Measurements from ENCODE around the gene DLGAP3. TPM values are rescaled to one million over a fixed set of nuclear protein-coding genes. Genes with fewer than 3 reads are reported as not detected.

DLGAP3 gene
- total and polyA plus RNA-seq, 4 donors: 0.10 to 0.89 (median 0.22) TPM

- H3K9ac ChIP-seq (ENCODE audit: insufficient read depth in 1 of 2, low read length in 2 of 2): no peak overlapping the region
- H3K36me3 ChIP-seq (ENCODE audit: control insufficient read depth in 4 of 4, insufficient read depth in 4 of 4, low read length in 4 of 4): no peaks in the 10 kb centered on the region
- 38 to 71% methylated on average over 6 of the region's 6 CpGs for WGBS, 2 donors
- H3K4me3 ChIP-seq: no peak overlapping the region
- peaks cover 0 to 11% (median 0%) of the 10 kb centered on the region in 3 donors for H3K27me3 ChIP-seq (ENCODE audit: control insufficient read depth in 3 of 3, insufficient read depth in 3 of 3, low read length in 2 of 3)
- no peak for ATAC-seq (ENCODE audit: insufficient read depth, low FRiP score)
- TF ChIP-seq, protein P1, sequence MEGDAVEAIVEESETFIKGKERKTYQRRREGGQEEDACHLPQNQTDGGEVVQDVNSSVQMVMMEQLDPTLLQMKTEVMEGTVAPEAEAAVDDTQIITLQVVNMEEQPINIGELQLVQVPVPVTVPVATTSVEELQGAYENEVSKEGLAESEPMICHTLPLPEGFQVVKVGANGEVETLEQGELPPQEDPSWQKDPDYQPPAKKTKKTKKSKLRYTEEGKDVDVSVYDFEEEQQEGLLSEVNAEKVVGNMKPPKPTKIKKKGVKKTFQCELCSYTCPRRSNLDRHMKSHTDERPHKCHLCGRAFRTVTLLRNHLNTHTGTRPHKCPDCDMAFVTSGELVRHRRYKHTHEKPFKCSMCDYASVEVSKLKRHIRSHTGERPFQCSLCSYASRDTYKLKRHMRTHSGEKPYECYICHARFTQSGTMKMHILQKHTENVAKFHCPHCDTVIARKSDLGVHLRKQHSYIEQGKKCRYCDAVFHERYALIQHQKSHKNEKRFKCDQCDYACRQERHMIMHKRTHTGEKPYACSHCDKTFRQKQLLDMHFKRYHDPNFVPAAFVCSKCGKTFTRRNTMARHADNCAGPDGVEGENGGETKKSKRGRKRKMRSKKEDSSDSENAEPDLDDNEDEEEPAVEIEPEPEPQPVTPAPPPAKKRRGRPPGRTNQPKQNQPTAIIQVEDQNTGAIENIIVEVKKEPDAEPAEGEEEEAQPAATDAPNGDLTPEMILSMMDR (IDR thresholded peaks at IDR 0.05; ENCODE audit: control extremely low read depth, extremely low read depth): no peak
- no peak for DNase-seq
- peaks cover 0 to 8% (median 0%) of the 10 kb centered on the region in 5 donors for H3K4me1 ChIP-seq (ENCODE audit: control insufficient read depth in 5 of 5, insufficient read depth in 5 of 5, low read length in 5 of 5)
- H3K9me3 ChIP-seq (ENCODE audit: control insufficient read depth in 4 of 4, insufficient read depth in 3 of 4, low read length in 3 of 4): no peaks in the 10 kb centered on the region
- H3K27ac ChIP-seq (ENCODE audit: low read depth in 1 of 2, low read length in 1 of 2): no peak overlapping the region
These were observed 62.0 kb downstream of the DLGAP3 start for GRCh38 chr1:34867415-34867814.

DNA sequence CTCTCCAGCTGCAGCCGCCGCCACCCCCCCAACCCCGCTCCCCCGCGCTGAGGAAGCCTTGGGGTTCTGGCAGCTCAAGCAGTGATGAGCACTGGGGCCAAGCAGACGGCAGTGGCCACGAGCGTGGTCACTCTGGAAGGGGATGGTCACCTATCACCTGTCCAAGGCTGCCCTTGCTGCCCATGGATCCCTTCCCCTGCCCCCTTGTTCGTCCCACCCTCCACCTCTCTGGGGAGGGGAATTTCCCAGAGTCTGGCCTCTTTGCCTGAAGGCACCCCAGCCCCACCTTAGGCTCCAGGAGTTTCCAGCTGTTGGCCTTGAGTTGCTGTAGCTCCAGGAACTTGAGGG lies 62.7 kb downstream of the DLGAP3 start:
- H3K27ac ChIP-seq (ENCODE audit: low read depth in 1 of 2, low read length in 1 of 2): peak overlapping the region in 1 of 2 donors; percentile 92
- H3K9ac ChIP-seq (ENCODE audit: insufficient read depth in 1 of 2, low read length in 2 of 2): no peak overlapping the region
- no peaks in the 10 kb centered on the region for H3K9me3 ChIP-seq (ENCODE audit: control insufficient read depth in 4 of 4, insufficient read depth in 3 of 4, low read length in 3 of 4)
- ATAC-seq (ENCODE audit: insufficient read depth, low FRiP score) (no peak), DNase-seq (no peak)
- H3K4me1 ChIP-seq (ENCODE audit: control insufficient read depth in 5 of 5, insufficient read depth in 5 of 5, low read length in 5 of 5): peaks cover 0 to 8% (median 0%) of the 10 kb centered on the region in 5 donors
- TF ChIP-seq, protein P1 (IDR thresholded peaks at IDR 0.05; ENCODE audit: control extremely low read depth, extremely low read depth): no peak
- no peaks in the 10 kb centered on the region for H3K36me3 ChIP-seq (ENCODE audit: control insufficient read depth in 4 of 4, insufficient read depth in 4 of 4, low read length in 4 of 4)
- peaks cover 0 to 7% (median 0%) of the 10 kb centered on the region in 3 donors for H3K27me3 ChIP-seq (ENCODE audit: control insufficient read depth in 3 of 3, insufficient read depth in 3 of 3, low read length in 2 of 3)
- WGBS, 2 donors: 26 to 30% methylated on average over 9 of the region's 9 CpGs
- no peak overlapping the region for H3K4me3 ChIP-seq

DNA sequence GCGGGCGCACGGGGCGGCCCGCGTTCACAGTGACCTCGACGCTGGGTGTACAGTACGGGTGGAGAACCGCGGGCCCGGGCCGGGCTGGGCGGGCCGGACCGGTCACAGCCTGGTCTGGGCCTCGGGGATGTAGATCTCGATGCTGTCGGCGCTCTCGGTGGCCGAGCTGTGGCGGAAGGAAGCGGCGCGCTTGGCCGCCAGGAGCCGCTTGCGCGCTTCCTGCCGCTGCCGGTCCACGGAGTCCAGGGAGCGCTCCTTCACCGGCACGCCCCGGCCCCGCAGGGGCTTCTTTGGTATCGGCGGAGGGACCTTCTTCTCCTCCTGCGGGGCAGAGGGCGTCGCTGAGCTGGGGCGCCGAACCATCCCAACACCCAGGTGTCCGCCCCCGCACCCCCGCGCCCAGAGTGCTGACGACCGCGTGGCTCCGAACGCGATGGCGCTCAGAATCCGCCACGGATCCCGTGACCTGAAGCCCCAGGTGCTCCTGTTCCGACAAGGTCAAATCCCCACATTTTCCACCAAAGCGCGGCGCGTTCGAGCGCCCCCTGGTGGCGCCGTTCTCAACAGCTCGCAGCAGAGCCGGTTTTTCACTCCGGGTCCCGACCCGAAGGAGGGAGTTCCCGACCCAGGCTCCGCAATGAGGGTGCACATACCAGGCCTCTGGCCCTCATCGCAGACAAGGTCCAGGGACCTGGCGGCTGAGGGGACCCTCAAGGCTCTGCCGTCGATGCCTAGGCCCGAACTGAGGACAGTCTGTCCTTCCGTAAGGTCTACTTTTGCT lies 63.3 kb downstream of the DLGAP3 start:
- peak; percentile 87 for ATAC-seq (ENCODE audit: insufficient read depth, low FRiP score)

More for the DNA sequence above, 63.3 kb downstream of the DLGAP3 start:
- TF ChIP-seq, protein P1 (IDR thresholded peaks at IDR 0.05; ENCODE audit: control extremely low read depth, extremely low read depth): peak; percentile 90
- peaks cover 0 to 8% (median 0%) of the 10 kb centered on the region in 5 donors for H3K4me1 ChIP-seq (ENCODE audit: control insufficient read depth in 5 of 5, insufficient read depth in 5 of 5, low read length in 5 of 5)
- peak; percentile 65 to 81 (median 81) for DNase-seq
- peak overlapping the region; percentile 65 for H3K4me3 ChIP-seq
- peaks cover 0 to 7% (median 0%) of the 10 kb centered on the region in 3 donors for H3K27me3 ChIP-seq (ENCODE audit: control insufficient read depth in 3 of 3, insufficient read depth in 3 of 3, low read length in 2 of 3)
- H3K9ac ChIP-seq (ENCODE audit: insufficient read depth in 1 of 2, low read length in 2 of 2): no peak overlapping the region
- no peaks in the 10 kb centered on the region for H3K36me3 ChIP-seq (ENCODE audit: control insufficient read depth in 4 of 4, insufficient read depth in 4 of 4, low read length in 4 of 4)
- H3K27ac ChIP-seq (ENCODE audit: low read depth in 1 of 2, low read length in 1 of 2): peak overlapping the region; percentile 90 to 92
- 1 to 2% methylated on average over 50 to 81 of the region's 81 CpGs for WGBS, 2 donors
- H3K9me3 ChIP-seq (ENCODE audit: control insufficient read depth in 4 of 4, insufficient read depth in 3 of 4, low read length in 3 of 4): no peaks in the 10 kb centered on the region
